ENCODE measurements around the gene FADS3. TPM values are rescaled to one million over a fixed set of nuclear protein-coding genes. Genes with fewer than 3 reads are reported as not detected.

The FADS3 gene
- total and polyA plus RNA-seq, 2 of the 13 experiments (the other 11 are each of a cell fraction or from before 2014, with no cell fraction given) = 13.4 to 23.2 TPM

DNA sequence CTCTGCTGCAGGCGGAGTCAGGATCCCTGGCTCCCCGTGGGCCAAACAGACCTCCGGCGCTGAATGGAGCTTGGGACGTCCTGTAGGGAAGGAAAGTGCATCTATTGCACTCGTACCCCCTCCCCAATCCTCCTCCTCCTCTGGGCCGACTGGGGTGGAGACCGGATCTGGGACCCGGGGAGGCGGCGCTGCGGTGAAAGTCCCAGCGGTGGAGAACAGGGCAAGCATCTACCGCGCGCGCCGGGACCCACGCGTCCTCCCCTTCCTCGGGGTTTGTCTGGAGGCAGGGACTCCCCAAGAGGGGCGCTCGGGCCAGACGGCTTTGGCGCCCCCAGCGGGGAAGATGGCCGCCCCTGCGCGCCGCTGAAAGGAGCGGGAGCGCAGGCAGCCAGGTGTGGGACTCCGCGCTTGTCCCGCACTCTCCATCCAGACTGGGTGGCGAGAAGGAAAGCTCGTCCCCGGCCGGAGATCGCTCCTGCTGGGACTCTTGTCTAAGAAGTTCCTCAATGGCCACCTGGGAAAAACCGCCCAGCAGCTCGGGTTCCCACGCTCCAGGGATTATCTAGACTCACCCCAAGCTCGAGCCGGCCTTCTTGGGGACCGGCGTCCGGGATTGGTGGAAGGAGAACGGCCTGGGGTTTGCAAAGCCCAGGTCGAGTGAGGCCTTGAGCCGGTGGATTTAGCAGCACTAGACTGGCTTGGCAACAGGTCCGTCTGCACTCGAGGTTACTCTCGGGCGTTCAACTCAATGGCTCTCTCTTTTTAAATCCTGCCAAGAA is 62.5 kb downstream of the FADS3 start (continued):
- TF ChIP-seq ZNF749 (CRISPR knock-in tag; IDR thresholded peaks at IDR 0.05; ENCODE audit: borderline replicate concordance) = no peak; the same call in 1 of the 2 replicates
- TF ChIP-seq, protein P1, sequence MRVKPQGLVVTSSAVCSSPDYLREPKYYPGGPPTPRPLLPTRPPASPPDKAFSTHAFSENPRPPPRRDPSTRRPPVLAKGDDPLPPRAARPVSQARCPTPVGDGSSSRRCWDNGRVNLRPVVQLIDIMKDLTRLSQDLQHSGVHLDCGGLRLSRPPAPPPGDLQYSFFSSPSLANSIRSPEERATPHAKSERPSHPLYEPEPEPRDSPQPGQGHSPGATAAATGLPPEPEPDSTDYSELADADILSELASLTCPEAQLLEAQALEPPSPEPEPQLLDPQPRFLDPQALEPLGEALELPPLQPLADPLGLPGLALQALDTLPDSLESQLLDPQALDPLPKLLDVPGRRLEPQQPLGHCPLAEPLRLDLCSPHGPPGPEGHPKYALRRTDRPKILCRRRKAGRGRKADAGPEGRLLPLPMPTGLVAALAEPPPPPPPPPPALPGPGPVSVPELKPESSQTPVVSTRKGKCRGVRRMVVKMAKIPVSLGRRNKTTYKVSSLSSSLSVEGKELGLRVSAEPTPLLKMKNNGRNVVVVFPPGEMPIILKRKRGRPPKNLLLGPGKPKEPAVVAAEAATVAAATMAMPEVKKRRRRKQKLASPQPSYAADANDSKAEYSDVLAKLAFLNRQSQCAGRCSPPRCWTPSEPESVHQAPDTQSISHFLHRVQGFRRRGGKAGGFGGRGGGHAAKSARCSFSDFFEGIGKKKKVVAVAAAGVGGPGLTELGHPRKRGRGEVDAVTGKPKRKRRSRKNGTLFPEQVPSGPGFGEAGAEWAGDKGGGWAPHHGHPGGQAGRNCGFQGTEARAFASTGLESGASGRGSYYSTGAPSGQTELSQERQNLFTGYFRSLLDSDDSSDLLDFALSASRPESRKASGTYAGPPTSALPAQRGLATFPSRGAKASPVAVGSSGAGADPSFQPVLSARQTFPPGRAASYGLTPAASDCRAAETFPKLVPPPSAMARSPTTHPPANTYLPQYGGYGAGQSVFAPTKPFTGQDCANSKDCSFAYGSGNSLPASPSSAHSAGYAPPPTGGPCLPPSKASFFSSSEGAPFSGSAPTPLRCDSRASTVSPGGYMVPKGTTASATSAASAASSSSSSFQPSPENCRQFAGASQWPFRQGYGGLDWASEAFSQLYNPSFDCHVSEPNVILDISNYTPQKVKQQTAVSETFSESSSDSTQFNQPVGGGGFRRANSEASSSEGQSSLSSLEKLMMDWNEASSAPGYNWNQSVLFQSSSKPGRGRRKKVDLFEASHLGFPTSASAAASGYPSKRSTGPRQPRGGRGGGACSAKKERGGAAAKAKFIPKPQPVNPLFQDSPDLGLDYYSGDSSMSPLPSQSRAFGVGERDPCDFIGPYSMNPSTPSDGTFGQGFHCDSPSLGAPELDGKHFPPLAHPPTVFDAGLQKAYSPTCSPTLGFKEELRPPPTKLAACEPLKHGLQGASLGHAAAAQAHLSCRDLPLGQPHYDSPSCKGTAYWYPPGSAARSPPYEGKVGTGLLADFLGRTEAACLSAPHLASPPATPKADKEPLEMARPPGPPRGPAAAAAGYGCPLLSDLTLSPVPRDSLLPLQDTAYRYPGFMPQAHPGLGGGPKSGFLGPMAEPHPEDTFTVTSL (CRISPR knock-in tag; IDR thresholded peaks at IDR 0.05; ENCODE audit: borderline replicate concordance) = no peak
- no peak for TF ChIP-seq NFIB (CRISPR knock-in tag; IDR thresholded peaks at IDR 0.05; ENCODE audit: borderline replicate concordance)
- TF ChIP-seq, protein P2, sequence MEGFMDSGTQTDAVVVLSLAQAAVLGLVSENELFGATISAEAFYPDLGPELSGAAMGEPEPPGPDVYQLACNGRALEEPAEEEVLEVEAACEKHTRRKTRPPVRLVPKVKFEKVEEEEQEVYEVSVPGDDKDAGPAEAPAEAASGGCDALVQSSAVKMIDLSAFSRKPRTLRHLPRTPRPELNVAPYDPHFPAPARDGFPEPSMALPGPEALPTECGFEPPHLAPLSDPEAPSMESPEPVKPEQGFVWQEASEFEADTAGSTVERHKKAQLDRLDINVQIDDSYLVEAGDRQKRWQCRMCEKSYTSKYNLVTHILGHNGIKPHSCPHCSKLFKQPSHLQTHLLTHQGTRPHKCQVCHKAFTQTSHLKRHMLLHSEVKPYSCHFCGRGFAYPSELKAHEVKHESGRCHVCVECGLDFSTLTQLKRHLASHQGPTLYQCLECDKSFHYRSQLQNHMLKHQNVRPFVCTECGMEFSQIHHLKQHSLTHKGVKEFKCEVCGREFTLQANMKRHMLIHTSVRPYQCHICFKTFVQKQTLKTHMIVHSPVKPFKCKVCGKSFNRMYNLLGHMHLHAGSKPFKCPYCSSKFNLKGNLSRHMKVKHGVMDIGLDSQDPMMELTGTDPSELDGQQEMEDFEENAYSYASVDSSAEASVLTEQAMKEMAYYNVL (CRISPR knock-in tag; IDR thresholded peaks at IDR 0.05; ENCODE audit: borderline replicate concordance) = no peak
- TF ChIP-seq, protein P3, sequence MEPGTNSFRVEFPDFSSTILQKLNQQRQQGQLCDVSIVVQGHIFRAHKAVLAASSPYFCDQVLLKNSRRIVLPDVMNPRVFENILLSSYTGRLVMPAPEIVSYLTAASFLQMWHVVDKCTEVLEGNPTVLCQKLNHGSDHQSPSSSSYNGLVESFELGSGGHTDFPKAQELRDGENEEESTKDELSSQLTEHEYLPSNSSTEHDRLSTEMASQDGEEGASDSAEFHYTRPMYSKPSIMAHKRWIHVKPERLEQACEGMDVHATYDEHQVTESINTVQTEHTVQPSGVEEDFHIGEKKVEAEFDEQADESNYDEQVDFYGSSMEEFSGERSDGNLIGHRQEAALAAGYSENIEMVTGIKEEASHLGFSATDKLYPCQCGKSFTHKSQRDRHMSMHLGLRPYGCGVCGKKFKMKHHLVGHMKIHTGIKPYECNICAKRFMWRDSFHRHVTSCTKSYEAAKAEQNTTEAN (CRISPR knock-in tag; conservative IDR thresholded peaks at IDR 0.05) = no peak
- TF ChIP-seq PRPF4 (IDR thresholded peaks at IDR 0.05; ENCODE audit: low read depth, low read length, poor library complexity, severe bottlenecking) = no peak
- TF ChIP-seq, protein P4, sequence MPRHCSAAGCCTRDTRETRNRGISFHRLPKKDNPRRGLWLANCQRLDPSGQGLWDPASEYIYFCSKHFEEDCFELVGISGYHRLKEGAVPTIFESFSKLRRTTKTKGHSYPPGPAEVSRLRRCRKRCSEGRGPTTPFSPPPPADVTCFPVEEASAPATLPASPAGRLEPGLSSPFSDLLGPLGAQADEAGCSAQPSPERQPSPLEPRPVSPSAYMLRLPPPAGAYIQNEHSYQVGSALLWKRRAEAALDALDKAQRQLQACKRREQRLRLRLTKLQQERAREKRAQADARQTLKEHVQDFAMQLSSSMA (CRISPR knock-in tag; IDR thresholded peaks at IDR 0.05) = no peak
- TF ChIP-seq ZNF552 (CRISPR knock-in tag; IDR thresholded peaks at IDR 0.05; ENCODE audit: borderline replicate concordance) = no peak
- no peak for TF ChIP-seq SETDB1 (CRISPR knock-in tag; IDR thresholded peaks at IDR 0.05; ENCODE audit: borderline replicate concordance)
- no peak for TF ChIP-seq TBX2 (CRISPR knock-in tag; IDR thresholded peaks at IDR 0.05; ENCODE audit: borderline replicate concordance)
- no peak for TF ChIP-seq ZMYM4 (CRISPR knock-in tag; IDR thresholded peaks at IDR 0.05)
- TF ChIP-seq SP5 (CRISPR knock-in tag; IDR thresholded peaks at IDR 0.05; ENCODE audit: borderline replicate concordance, low read depth) = no peak
- TF ChIP-seq, protein P5, sequence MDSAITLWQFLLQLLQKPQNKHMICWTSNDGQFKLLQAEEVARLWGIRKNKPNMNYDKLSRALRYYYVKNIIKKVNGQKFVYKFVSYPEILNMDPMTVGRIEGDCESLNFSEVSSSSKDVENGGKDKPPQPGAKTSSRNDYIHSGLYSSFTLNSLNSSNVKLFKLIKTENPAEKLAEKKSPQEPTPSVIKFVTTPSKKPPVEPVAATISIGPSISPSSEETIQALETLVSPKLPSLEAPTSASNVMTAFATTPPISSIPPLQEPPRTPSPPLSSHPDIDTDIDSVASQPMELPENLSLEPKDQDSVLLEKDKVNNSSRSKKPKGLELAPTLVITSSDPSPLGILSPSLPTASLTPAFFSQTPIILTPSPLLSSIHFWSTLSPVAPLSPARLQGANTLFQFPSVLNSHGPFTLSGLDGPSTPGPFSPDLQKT (CRISPR knock-in tag; IDR thresholded peaks at IDR 0.05; ENCODE audit: borderline replicate concordance) = no peak
- no peak; the same call in 1 of the 2 replicates for TF ChIP-seq ZNF563 (CRISPR knock-in tag; IDR thresholded peaks at IDR 0.05)
- no peak for TF ChIP-seq ZNF12 (CRISPR knock-in tag; IDR thresholded peaks at IDR 0.05)
- 0 out of 2 replicates have a peak, but pooled peaks have one; percentile 22 for TF ChIP-seq MED1 (CRISPR knock-in tag; IDR thresholded peaks at IDR 0.05)
- TF ChIP-seq KLF6 (CRISPR knock-in tag; IDR thresholded peaks at IDR 0.05) = no peak
- no peak for TF ChIP-seq KDM1A (CRISPR knock-in tag; IDR thresholded peaks at IDR 0.05)
